PC-3 (cell line): Measurements from ENCODE around the gene SLC38A8.

Experiments used
- CTCF ChIP-seq: fragments of 300-600 bp; sonication (generic); conservative IDR thresholded peaks from 2 replicates; pipeline ENCODE4 v1.5.1; 2017; ENCODE audit warnings: antibody characterized with exemption, low read depth, mild to moderate bottlenecking, low read length
- EZH2 ChIP-seq: fragments of 300-600 bp; sonication (generic); IDR thresholded peaks from one replicate; pipeline ENCODE4 v1.6.1; 2017; ENCODE audit warnings: antibody characterized with exemption, mild to moderate bottlenecking, low read length; ENCODE audit not compliant: unreplicated experiment

- TF ChIP-seq EZH2 (no peak), CTCF (no peak)
Measured at GRCh38 chr16:83974475-83974874, 68.1 kb downstream of the SLC38A8 start.
